Osteoblast (primary cell): ENCODE measurements around the gene STAB1. TPM values are rescaled to one million over a fixed set of nuclear protein-coding genes. Genes with fewer than 3 reads are reported as not detected.

ENCODE experiments used
- DNase-seq: peaks from one replicate; pipeline ENCODE4 v3.0.0; 2011; ENCODE audit warnings: low spot score, mixed read lengths; ENCODE audit not compliant: insufficient read length; ENCODE audit errors: missing footprints
- H2AFZ ChIP-seq: 2 replicates; pipeline ENCODE4 v1.6.0; 2011; ENCODE audit warnings: mild to moderate bottlenecking, low read length
- H3K27ac ChIP-seq: 2 replicates; pipeline ENCODE4 v1.5.1; 2011; ENCODE audit warnings: mild to moderate bottlenecking, low read depth, low read length, moderate library complexity
- H3K27me3 ChIP-seq: 2 replicates; pipeline ENCODE4 v1.6.0; 2012; ENCODE audit warnings: mild to moderate bottlenecking, control low read depth, inconsistent platforms, low read length, moderate library complexity; ENCODE audit not compliant: insufficient read depth
- H3K36me3 ChIP-seq: 2 replicates; pipeline ENCODE4 v1.5.1; 2011; ENCODE audit warnings: mild to moderate bottlenecking, low read length, control low read depth, moderate library complexity; ENCODE audit not compliant: insufficient read depth
- H3K4me1 ChIP-seq: 2 replicates; pipeline ENCODE4 v1.5.1; 2011; ENCODE audit warnings: mild to moderate bottlenecking, low read length, control low read depth, moderate library complexity; ENCODE audit not compliant: insufficient read depth
- H3K4me2 ChIP-seq: 2 replicates; pipeline ENCODE4 v1.6.0; 2011; ENCODE audit warnings: mild to moderate bottlenecking, low read length; ENCODE audit not compliant: insufficient read depth
- H3K4me3 ChIP-seq: fragments of 200-600 bp; sonication (generic); 3 replicates; pipeline ENCODE4 v1.5.1; 2012; ENCODE audit warnings: mild to moderate bottlenecking, low read length, inconsistent platforms; ENCODE audit not compliant: insufficient read depth
- H3K79me2 ChIP-seq: 2 replicates; pipeline ENCODE4 v1.6.0; 2012; ENCODE audit warnings: mild to moderate bottlenecking, low read length, control low read depth, inconsistent platforms; ENCODE audit not compliant: insufficient read depth
- H3K9me3 ChIP-seq: 2 replicates; pipeline ENCODE4 v1.5.1; 2011; ENCODE audit warnings: low read depth, low read length, control low read depth
- H4K20me1 ChIP-seq: 2 replicates; pipeline ENCODE4 v1.6.0; 2012; ENCODE audit warnings: mild to moderate bottlenecking, low read length, control low read depth; ENCODE audit not compliant: insufficient read depth
- CTCF ChIP-seq: IDR thresholded peaks from 2 replicates; pipeline ENCODE4 v1.5.1; 2011; ENCODE audit warnings: mild to moderate bottlenecking, low read depth, low read length, moderate library complexity; ENCODE audit errors: extremely low read depth
- total RNA-seq: library from RNA; depleted of rRNA; stranded (reverse); fragments of >200 nt; gene quantifications from 2 replicates; pipeline ENCODE4 v1.2.3, GENCODE V29; 2012

The STAB1 gene
- total RNA-seq, 1 donor, result 1.1 TPM

GRCh38 chr3:52537726-52538421 is 42.7 kb downstream of the STAB1 start:
- Histone ChIP-seq H3K4me2 (peak overlapping the region; percentile 96), H3K27ac (peak overlapping the region; percentile 90), H3K36me3 (peaks cover 22% of the 10 kb centered on the region), H2AFZ (no peak overlapping the region), H3K79me2 (peaks cover 62% of the 10 kb centered on the region), H3K9me3 (no peaks in the 10 kb centered on the region), H3K4me1 (peaks cover 41% of the 10 kb centered on the region), H4K20me1 (peaks cover 33% of the 10 kb centered on the region), H3K4me3 (peak overlapping the region; percentile 95), H3K27me3 (no peaks in the 10 kb centered on the region)
- TF ChIP-seq CTCF, result no peak
- no peak for DNase-seq

DNA sequence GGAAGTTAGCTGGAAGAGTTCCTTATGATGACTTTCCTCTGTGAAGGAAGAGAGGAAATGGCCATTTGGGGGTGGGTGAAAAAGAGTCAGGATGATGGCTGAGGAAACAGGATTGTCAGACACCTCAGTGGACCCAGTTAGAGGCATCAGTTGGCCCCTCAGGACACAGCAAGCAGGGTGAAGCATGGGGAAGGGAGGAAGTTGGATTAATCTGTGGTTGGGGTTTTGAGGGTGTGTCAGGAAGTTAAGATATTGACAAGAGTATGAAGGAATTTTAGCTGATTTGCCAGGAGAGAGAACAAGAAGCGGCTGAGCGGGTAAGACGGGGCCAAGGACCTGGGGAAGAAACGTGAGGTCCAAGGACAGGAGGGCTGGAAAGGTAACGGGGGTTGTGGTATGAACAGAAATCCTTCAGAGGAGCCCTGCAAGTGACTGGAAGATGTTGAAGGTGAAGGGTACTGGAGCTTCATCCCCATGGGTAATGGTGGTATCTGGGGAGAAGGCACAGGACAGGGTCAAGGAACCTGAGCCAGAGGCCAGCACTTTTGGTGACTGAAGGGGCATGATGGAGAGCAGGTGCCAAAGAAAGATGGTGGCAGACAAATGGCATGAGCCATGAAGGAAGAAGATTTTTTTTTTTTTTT is 44.0 kb downstream of the STAB1 start:
- Histone ChIP-seq H2AFZ (no peak overlapping the region), H3K36me3 (peaks cover 22% of the 10 kb centered on the region), H3K9me3 (no peaks in the 10 kb centered on the region), H4K20me1 (peaks cover 33% of the 10 kb centered on the region), H3K27ac (no peak overlapping the region), H3K4me1 (peaks cover 39% of the 10 kb centered on the region), H3K4me3 (peak overlapping the region; percentile 32), H3K79me2 (peaks cover 63% of the 10 kb centered on the region), H3K4me2 (peak overlapping the region; percentile 62), H3K27me3 (no peaks in the 10 kb centered on the region)
- TF ChIP-seq CTCF, result no peak
- DNase-seq, result no peak

DNA sequence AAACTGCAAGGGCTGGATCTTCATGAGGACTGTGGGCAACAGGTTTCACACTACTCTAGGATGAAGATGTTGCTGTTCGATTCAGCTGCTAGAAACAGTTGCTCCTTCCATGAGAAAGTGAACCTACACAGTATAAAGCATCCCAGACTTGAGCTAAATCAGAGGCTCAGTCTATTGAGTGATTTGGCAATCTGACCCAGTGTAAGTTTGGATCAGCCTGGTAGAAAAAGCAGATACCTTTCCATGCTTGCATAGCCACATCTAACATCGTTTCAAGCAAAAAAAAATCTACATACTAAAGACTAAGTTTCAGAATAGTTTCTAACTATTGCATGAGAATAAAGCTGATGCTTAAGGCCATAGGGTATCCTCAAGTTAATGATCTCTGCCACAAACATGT is 45.9 kb downstream of the STAB1 start:
- peaks cover 33% of the 10 kb centered on the region for H4K20me1 ChIP-seq
- no peaks in the 10 kb centered on the region for H3K9me3 ChIP-seq
- no peak overlapping the region for H3K4me2 ChIP-seq
- no peak overlapping the region for H2AFZ ChIP-seq
- no peak for TF ChIP-seq CTCF
- no peak overlapping the region for H3K27ac ChIP-seq
- H3K4me1 ChIP-seq, result peaks cover 31% of the 10 kb centered on the region
- DNase-seq, result no peak
- no peak overlapping the region for H3K4me3 ChIP-seq
- H3K79me2 ChIP-seq, result peaks cover 72% of the 10 kb centered on the region
- H3K27me3 ChIP-seq, result no peaks in the 10 kb centered on the region
- peaks cover 32% of the 10 kb centered on the region for H3K36me3 ChIP-seq

DNA sequence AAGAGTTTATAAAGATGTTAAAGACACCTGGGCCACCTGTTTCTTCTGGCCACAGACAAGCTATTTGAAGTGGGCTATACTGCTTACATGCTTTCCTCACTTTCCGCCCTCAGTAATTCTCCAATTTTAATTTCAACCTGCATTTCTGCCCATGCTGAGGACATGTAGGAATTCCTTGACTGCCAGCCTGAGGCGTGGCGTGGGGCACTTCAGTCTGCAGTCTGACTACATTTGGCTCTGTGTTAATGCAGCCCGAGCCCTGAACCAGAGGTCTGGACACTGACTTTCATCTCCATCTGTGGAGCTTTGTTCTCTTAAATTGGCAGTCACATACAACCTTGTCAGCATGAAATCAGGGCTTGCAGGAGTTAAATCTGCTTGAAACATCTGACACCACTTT is 49.8 kb downstream of the STAB1 start:
- peaks cover 48% of the 10 kb centered on the region for H3K36me3 ChIP-seq
- TF ChIP-seq CTCF, result no peak
- peaks cover 45% of the 10 kb centered on the region for H3K79me2 ChIP-seq
- DNase-seq, result no peak
- no peaks in the 10 kb centered on the region for H3K9me3 ChIP-seq
- no peak overlapping the region for H2AFZ ChIP-seq
- no peak overlapping the region for H3K4me2 ChIP-seq
- H3K4me1 ChIP-seq, result peaks cover 12% of the 10 kb centered on the region
- peaks cover 7% of the 10 kb centered on the region for H4K20me1 ChIP-seq
- no peak overlapping the region for H3K4me3 ChIP-seq
- no peak overlapping the region for H3K27ac ChIP-seq
- no peaks in the 10 kb centered on the region for H3K27me3 ChIP-seq
